Vagina (tissue), 2 donors: Measurements from ENCODE around the gene WWOX. TPM values are rescaled to one million over a fixed set of nuclear protein-coding genes. Genes with fewer than 3 reads are reported as not detected.
A peak's percentile ranks its signal among the peaks of the same experiment; 100 is the strongest.

Experiments
- DNase-seq, 2 donors: peaks; one replicate each; pipeline ENCODE4 v3.0.0-alpha.2; 2017; ENCODE audit errors: extremely low spot score in 2 of 2
- H3K27ac ChIP-seq: fragments of 200-600 bp; sonication (generic); one replicate; pipeline ENCODE4 v1.5.1; 2019
- H3K27me3 ChIP-seq: fragments of 200-600 bp; sonication (generic); one replicate; pipeline ENCODE4 v1.5.1; 2019
- H3K36me3 ChIP-seq, 2 donors: fragments of 200-600 bp; sonication (generic); one replicate each; pipeline ENCODE4 v1.5.1; 2017 to 2019
- H3K4me1 ChIP-seq: fragments of 200-600 bp; sonication (generic); one replicate; pipeline ENCODE4 v1.5.1; 2019
- H3K4me3 ChIP-seq, 2 donors: fragments of 200-600 bp; sonication (generic); 1 replicate in 1 of 2; 2 replicates in 1 of 2; pipeline ENCODE4 v1.5.1; 2016 to 2019
- H3K9me3 ChIP-seq: fragments of 200-600 bp; sonication (generic); one replicate; pipeline ENCODE4 v1.5.1; 2019
- POLR2A ChIP-seq, 2 donors: fragments of 450-650 bp; IDR thresholded peaks; one replicate each; pipeline ENCODE4 v1.6.1; 2017; ENCODE audit warnings: antibody characterized with exemption in 2 of 2, mild to moderate bottlenecking in 2 of 2, moderate library complexity in 2 of 2
- POLR2AphosphoS5 ChIP-seq, 2 donors: sonication (generic); formaldehyde crosslinking; IDR thresholded peaks; one replicate each; pipeline ENCODE4 v1.9.0; 2017; ENCODE audit warnings: antibody characterized with exemption in 2 of 2, mild to moderate bottlenecking in 2 of 2, low read depth in 1 of 2; ENCODE audit not compliant: insufficient read depth in 1 of 2
- intact Hi-C: fragments of 100-400 bp; cut with DNase I; formaldehyde crosslinking; loops from one replicate; pipeline ENCODE4 v1.15.1; 2023
- total RNA-seq: library from RNA; depleted of rRNA; stranded (reverse); fragments of >200 nt; gene quantifications from one replicate; pipeline ENCODE4 v1.2.3, GENCODE V29; 2016
- TF ChIP-seq, protein P1 (sequence below), 3 experiments: fragments of 450-650 bp in 2 of 3; fragments of 200-600 bp in 1 of 3; sonication (generic) in 1 of 3; IDR thresholded peaks; one replicate each; pipeline ENCODE4 v1.5.1; 2017 to 2019; ENCODE audit warnings: antibody characterized with exemption in 3 of 3, mild to moderate bottlenecking in 2 of 3, moderate library complexity in 2 of 3

Gene WWOX
- total RNA-seq, 1 donor from 2014 or later: 33.1 TPM

DNA sequence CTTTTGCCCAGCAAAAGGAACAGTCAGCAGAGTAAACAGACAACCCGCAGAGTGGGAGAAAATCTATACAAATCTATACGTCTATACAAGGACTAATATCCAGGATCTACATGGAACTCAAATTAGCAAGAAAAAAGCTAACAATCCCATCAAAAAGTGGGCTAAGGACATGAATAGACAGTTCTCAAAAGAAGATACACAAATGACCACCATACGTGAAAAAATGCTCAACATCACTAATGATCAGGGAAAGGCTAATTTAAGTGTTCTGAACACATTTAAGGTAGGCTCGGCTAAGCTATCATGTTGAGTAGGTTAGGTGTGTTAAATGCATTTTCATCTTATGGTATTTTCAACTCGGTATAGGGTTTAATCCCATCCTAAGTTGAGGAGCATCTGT lies 598.0 kb downstream of the WWOX start:
- H3K4me1 ChIP-seq: no peaks in the 10 kb centered on the region
- no peaks in the 10 kb centered on the region for H3K36me3 ChIP-seq
- no peak overlapping the region for H3K4me3 ChIP-seq
- DNase-seq: no peak
- H3K9me3 ChIP-seq: no peaks in the 10 kb centered on the region
- no peak overlapping the region for H3K27ac ChIP-seq
- intact Hi-C loops: no loop called here
- no peaks in the 10 kb centered on the region for H3K27me3 ChIP-seq
- TF ChIP-seq, protein P1, sequence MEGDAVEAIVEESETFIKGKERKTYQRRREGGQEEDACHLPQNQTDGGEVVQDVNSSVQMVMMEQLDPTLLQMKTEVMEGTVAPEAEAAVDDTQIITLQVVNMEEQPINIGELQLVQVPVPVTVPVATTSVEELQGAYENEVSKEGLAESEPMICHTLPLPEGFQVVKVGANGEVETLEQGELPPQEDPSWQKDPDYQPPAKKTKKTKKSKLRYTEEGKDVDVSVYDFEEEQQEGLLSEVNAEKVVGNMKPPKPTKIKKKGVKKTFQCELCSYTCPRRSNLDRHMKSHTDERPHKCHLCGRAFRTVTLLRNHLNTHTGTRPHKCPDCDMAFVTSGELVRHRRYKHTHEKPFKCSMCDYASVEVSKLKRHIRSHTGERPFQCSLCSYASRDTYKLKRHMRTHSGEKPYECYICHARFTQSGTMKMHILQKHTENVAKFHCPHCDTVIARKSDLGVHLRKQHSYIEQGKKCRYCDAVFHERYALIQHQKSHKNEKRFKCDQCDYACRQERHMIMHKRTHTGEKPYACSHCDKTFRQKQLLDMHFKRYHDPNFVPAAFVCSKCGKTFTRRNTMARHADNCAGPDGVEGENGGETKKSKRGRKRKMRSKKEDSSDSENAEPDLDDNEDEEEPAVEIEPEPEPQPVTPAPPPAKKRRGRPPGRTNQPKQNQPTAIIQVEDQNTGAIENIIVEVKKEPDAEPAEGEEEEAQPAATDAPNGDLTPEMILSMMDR (IDR thresholded peaks at IDR 0.05): no peak
- TF ChIP-seq POLR2AphosphoS5 (IDR thresholded peaks at IDR 0.05; ENCODE audit: insufficient read depth in 1 of 2, low read depth in 1 of 2): no peak
- TF ChIP-seq POLR2A (IDR thresholded peaks at IDR 0.05): no peak

DNA sequence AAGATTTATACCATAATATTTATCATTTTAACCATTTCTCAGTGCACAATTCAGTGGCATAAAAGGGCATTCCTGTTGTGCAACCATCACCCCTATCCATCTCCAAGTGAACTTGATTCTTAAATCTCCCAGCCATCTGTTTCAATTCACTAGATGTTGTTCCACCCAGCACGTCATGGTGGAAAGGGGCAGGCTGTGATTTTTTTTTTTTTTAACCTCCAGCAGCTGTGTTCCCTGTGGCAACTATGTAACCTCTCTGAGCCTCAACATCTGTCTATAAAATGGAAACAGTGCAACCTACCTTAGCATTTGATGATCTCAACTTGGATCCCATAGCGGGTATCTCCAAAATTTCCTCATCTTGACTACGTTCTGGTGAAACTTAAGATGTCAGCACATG lies 604.5 kb downstream of the WWOX start:
- no peak for DNase-seq
- Histone ChIP-seq H3K27me3 (no peaks in the 10 kb centered on the region), H3K36me3 (no peaks in the 10 kb centered on the region), H3K4me1 (no peaks in the 10 kb centered on the region), H3K27ac (peak overlapping the region; percentile 37), H3K9me3 (peaks cover 3% of the 10 kb centered on the region), H3K4me3 (no peak overlapping the region)
- TF ChIP-seq POLR2AphosphoS5 (IDR thresholded peaks at IDR 0.05; ENCODE audit: insufficient read depth in 1 of 2, low read depth in 1 of 2): no peak
- TF ChIP-seq, protein P1 (IDR thresholded peaks at IDR 0.05): no peak
- TF ChIP-seq POLR2A (IDR thresholded peaks at IDR 0.05): no peak
- intact Hi-C loops: no loop called here

DNA sequence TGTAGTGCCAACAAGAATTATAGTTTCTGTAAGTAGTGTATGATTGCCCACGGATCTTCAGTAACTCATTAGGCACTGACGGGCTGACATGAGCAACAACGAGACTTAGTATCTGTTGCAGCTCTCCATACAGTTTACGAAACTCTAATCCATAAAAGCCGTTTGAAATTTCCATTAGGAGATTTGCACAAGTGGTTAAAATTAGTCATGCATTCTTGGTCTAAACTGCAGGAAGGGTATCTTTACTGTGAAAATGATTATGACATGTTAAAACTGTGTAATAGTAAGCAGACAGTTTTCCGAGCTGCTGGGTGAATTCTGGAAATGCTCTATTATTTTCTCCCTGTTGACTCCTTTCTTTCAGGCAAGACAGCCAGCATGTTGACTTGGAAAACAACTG lies 605.0 kb downstream of the WWOX start:
- H3K36me3 ChIP-seq: no peaks in the 10 kb centered on the region
- intact Hi-C loops: no loop called here
- H3K4me1 ChIP-seq: no peaks in the 10 kb centered on the region
- H3K9me3 ChIP-seq: peaks cover 3% of the 10 kb centered on the region
- H3K27me3 ChIP-seq: no peaks in the 10 kb centered on the region
- peak overlapping the region; percentile 37 for H3K27ac ChIP-seq
- TF ChIP-seq, protein P1 (IDR thresholded peaks at IDR 0.05): no peak
- TF ChIP-seq POLR2A (IDR thresholded peaks at IDR 0.05) (no peak), POLR2AphosphoS5 (IDR thresholded peaks at IDR 0.05; ENCODE audit: insufficient read depth in 1 of 2, low read depth in 1 of 2) (no peak)
- no peak for DNase-seq
- H3K4me3 ChIP-seq: no peak overlapping the region

DNA sequence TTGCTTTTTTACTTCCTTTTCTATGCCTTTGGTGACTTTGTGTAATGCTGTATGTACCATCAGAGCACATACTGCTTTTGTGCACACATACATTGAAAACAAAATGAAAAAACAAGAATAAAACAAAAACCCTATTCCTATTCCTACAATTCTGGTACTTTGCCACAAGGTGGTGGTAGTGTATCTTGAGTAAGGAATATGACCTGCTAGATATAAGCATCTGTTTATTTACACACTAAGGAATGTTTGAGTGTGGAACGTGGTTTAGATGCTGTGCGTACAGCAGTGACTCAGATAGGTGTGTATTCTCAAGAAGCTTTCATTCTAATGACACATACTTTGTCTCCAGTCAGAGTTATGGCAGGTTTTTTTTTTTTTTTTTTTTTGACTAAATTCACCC lies 606.2 kb downstream of the WWOX start:
- H3K4me3 ChIP-seq: no peak overlapping the region
- no peaks in the 10 kb centered on the region for H3K4me1 ChIP-seq
- no peaks in the 10 kb centered on the region for H3K27me3 ChIP-seq
- intact Hi-C loops: no loop called here
- no peak for DNase-seq
- no peaks in the 10 kb centered on the region for H3K36me3 ChIP-seq
- H3K9me3 ChIP-seq: peaks cover 3% of the 10 kb centered on the region
- no peak overlapping the region for H3K27ac ChIP-seq
- no peak for TF ChIP-seq POLR2A (IDR thresholded peaks at IDR 0.05)
- TF ChIP-seq, protein P1 (IDR thresholded peaks at IDR 0.05): peak in 1 of 3 experiments; percentile 16
- TF ChIP-seq POLR2AphosphoS5 (IDR thresholded peaks at IDR 0.05; ENCODE audit: insufficient read depth in 1 of 2, low read depth in 1 of 2): no peak

DNA sequence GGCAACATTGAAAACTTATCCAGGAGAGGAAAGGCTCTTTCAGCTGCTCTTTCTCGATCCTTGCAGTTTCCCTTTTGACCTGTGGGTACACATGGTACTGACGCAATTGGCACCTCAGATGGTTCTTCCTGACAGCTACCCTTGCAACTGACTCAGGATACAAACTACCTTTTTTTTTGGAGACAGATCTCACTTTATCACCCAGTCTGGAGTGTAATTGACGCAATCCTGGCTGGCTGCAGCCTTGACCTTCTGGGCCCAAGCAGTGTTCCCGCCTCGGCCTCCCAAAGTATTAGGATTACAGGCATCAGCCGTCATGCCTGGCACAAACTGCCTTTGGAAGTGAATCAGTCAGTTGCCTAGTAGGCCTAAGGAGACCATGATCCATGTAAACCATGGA lies 607.2 kb downstream of the WWOX start:
- H3K36me3 ChIP-seq: no peaks in the 10 kb centered on the region
- no peaks in the 10 kb centered on the region for H3K4me1 ChIP-seq
- H3K4me3 ChIP-seq: no peak overlapping the region
- TF ChIP-seq, protein P1 (IDR thresholded peaks at IDR 0.05): no peak
- TF ChIP-seq POLR2A (IDR thresholded peaks at IDR 0.05): no peak
- no peak for TF ChIP-seq POLR2AphosphoS5 (IDR thresholded peaks at IDR 0.05; ENCODE audit: insufficient read depth in 1 of 2, low read depth in 1 of 2)
- no peaks in the 10 kb centered on the region for H3K27me3 ChIP-seq
- H3K9me3 ChIP-seq: peaks cover 3% of the 10 kb centered on the region
- no peak for DNase-seq
- H3K27ac ChIP-seq: no peak overlapping the region
- intact Hi-C loops: no loop called here
